ENCODE measurements around the gene METTL23.
"Not testable (repeated sequence)": the region's sequence is repeated elsewhere in the genome, so short reads cannot be mapped to it uniquely, and the experiment has no call there.

METTL23 gene

GRCh38 chr17:76714336-76714735 lies 12.3 kb upstream of the METTL23 start:
- DNase-seq (ENCODE audit: low read depth): no peak

DNA sequence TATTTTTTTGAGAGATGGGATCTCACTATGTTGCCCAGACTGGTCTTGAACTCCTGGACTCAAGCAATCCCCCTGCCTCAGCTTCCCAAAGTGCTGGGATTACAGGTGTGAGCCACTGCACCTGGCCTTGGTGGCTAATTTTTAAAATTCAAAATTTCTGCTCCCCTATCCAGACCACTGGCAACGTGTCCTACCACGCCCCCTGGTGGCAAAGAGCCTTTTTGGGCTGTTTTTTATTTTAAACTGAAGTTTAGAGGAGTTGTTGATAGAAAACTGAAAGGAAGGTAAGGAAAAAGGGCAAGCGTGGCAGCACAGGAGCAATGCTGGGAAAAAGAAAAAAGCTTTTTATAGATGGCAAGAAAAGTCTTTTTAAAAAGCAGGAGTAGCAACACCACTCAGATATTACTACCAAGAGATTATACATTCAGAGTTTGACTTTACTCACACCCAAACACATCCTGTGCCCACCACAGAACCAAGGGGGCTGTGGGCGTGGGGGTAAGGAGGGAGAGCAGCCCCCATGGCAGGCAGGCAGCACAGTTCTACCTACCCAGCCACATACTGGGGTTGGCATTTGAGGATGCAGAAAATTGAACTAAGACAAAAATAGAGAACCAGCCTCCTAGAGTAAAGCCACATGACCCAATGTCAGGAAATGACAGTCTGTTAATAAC lies 11.7 kb upstream of the METTL23 start:
- DNase-seq (ENCODE audit: low read depth): no peak

DNA sequence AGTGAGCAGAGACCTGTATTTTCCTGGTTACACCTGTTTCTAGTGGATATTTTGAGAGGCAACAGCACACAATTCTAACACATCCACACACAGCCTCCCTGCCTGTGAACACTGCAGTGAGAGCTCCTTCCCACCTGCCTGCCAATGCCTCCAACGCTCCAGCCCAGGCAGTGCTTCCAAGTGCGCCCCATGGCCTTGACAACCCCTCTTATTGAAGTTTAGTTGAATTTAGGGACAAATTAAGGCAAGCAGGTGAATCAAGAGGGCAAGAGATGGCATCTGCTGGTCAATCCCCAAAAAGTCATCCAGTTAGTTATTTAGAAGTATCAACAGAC lies 11.2 kb upstream of the METTL23 start:
- no peak for DNase-seq (ENCODE audit: low read depth)

DNA sequence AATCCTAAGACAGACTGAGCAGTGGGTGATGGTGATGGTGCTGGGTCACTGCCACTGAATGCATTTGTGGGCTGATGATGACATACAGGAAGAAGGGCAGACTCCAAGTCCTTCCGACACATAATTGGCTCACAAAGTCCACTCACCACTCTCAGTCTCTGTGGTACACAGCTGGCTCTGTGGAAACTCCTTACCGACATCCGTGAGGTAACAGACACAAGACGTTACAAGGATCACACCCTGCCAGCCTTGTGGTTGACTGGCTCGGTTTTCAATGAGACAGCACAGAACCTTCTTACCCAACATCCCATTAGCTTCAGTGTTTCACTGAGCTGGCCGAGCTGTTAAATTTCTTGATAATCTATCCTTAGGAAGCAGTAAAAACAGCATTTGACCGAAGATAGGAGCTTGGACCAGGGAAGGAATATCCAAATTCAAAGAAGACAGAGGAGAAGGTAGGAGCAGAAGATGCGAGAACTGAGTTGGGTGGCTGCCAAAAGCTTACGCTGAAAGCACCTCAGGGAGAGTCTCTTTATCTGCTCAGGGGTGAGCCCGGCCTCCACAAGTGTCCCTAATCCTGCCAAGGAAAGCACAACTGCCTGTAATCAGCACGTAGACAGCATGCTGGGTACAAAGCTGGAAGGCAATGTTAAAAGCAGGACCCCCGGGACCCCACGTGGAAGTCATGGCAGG lies 10.3 kb upstream of the METTL23 start:
- DNase-seq (ENCODE audit: low read depth): peak; percentile 99

- DNase-seq (ENCODE audit: low read depth): peak; percentile 76
These were observed 9.8 kb upstream of the METTL23 start for GRCh38 chr17:76716839-76717215.

DNA sequence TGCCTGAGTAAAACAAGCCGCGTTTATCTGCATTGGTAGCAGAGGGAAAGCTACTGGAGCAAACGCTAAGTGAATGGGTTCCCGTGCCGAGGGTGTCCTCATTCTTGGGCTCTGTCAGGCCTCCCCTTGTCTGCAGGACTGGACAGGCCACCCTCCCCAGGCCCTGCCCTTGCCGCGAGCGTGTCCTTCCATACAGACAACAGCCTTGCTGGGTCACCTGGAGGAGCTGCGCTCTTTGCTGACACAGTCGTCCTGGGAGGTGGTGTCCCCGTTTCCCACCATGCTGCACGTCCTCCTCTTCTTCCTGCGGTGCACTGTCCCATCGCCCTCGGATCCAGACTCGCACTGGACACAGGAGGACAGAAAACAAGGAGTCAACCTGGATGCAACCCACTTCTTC lies 8.1 kb upstream of the METTL23 start:
- DNase-seq (ENCODE audit: low read depth): no peak

DNA sequence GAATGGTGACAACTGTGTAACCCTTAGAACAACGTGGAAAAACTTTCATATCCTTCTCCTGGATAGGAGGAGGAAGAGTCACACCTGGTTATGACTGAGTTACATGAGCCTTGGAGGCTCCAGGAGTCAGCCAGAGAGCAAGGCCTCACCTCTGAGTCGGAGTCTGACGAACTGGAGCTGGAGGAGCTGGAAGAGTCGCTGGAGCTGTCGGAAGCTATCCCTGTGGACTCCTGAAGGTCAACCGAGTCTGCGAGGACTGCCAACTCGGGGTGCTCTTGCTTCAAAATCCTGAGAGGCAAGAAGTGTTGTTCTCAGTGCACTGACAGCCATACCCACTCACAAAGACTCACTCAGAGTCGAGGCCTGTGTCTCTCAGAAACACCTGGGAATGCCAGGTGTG lies 6.4 kb upstream of the METTL23 start:
- DNase-seq (ENCODE audit: low read depth): no peak

DNA sequence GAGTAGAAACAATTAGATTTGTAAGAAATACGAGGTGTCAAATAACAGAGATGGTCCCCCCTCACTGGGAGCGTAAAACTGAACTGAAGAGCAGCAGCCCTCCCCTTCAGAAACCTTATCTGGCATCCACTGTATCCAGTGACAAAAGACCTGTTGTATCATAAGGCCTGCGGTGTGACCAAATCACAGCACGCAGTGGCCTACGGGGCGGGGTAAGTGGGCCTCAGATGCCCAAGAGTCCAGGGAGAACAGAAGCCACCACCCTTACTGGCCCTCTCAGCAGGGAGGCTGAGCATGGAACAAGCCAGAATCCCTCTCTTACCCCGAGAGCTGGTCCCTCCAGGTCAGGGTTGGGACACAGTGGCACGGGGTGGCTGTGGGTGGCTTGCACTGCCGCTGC lies 5.7 kb upstream of the METTL23 start:
- DNase-seq (ENCODE audit: low read depth): no peak

DNA sequence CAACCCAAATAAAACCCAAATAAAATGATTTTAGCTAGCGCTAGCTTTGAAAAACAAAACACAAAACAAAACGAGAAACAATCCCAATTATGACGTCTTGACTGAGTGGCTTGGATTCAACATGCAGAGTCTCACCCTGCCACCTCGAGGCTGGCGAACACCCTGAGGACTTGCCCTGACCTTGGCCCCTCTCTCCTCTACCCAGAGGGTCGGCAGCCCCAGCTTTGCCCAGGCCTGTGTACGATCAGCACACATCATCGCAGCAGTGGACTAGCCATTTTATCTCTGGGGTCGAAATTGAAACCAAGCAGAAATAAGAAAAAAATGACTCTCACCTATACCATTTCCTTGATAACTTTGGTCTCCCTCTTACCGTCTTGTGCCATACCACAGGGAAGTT lies 5.2 kb upstream of the METTL23 start:
- DNase-seq (ENCODE audit: low read depth): no peak

DNA sequence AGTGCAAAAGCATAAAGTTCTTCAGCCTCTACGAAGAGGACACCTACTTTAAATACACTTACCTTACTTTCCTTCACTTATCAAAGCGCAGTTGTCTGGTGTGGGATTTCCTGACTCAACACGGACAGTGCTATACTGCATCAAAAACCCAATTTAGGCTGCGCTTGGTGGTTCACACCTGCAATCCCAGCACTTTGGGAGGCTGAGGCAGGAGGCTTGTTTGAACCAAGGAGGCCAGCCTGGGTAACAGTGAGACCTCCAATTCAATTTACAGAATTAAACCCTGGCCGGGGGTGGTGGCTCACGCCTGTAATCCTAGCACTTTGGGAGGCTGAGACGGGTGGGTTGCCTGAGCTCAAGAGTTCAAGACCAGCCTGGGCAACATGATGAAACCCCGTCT lies 4.4 kb upstream of the METTL23 start:
- DNase-seq (ENCODE audit: low read depth): no peak

DNA sequence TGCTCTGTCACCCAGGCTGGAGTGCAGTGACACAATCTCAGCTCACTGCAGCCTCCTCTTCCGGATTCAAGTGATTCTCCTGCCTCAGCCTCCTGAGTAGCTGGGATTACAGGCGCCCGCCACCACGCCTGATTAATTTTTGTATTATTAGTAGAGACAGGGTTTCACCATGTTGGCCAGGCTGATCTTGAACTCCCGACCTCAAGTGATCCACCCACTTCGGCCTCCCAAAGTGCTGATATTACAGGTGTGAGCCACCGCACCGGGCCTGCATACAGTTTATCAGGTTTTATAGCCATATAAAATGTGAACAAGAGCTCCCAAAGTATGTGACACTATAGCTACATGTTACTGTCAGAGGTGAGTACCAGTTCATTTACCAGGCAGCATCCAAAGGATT lies 3.7 kb upstream of the METTL23 start:
- not testable (repeated sequence) for DNase-seq (ENCODE audit: low read depth)

DNA sequence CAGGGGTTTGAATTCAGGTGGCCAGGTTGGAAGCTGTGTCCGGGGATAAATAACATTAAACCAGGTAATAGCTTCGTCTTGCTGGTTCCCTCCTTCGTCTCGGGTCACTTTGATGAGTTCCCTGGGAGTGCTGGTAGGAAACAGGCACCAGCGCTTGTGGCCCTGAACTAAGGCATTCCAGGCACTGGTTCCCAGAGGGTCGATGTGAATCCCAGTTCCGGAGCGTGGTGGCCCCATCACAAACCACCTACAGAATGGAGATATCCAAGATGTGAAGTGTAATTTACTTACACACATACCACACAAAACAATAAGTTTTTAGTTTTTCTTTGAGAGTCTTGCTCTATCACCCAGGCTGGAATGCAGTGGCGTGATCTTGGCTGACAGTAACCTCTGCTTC lies 2.8 kb upstream of the METTL23 start:
- DNase-seq (ENCODE audit: low read depth): no peak

DNA sequence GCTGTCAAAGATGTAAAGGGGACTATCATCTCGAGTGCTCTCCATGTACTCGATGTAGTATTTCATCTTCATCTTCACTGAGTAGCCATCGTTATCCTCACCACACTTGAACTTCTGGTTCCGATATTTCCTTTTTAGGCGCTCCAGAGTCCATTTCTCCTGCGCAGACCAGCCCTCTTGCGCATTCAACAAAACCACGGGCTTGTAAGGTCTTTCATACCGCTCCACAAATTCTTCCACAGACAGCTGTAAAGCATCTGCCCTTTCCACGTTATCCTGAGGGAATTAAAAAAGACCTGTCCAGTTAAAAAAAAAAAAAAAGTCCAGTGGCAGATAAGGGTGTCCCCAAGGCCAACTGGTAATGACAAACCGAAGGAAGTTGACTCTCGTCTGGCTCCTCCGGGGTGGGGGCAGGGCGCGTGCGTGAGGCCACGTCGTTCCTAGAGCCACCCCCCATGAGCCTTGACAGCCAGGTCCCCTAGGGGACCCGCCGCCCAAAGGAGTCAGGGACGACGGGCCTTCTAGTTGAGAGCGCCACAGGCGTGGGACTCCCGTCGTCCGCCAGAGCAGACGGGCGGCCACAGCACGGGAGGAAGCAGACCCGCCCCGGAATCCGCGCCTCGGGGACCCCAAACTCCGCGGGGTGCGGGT lies 934 bp upstream of the METTL23 start:
- no peak for DNase-seq (ENCODE audit: low read depth)

- peak; percentile 94 for DNase-seq (ENCODE audit: low read depth)
These were observed 336 bp upstream of the METTL23 start, which contains the start of gene JMJD6 for GRCh38 chr17:76726231-76726775. Gene JMJD6, minus strand, starts transcription at chr17:76726606. Its CDS starts 131 bp downstream, at chr17:76726475.

DNA sequence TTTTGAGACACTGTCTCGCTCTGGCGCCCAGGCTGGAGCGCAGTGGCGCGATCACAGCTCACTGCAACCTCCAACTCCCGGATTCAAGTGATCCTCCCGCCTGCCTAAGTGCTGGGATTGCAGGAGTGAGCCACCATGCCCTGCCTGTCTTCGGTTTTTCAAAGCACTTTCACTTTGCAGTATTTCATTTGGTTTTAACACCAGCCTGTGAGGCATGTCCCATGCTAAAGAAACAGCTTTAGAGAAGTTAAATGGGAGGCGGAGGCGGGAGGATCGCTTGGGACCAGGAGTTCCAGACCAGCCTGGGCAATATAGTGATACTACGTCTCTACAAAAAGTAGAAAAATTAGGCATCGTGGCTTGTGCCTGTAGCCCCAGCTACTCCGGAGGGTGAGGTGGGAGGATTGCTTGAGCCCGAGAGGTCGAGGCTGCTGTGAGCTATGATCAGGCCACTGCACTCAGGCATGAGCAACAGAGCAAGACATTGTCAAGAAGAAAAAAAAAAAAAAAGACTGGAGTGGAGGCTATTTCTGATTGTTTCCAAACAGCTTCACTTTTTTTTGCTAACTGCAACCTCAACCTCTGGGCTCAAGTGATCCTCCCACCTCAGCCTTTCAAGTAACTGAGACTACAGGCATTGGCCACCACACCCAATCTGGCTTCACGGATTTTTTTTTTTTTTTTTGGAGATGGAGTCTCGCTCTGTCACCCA lies 1.3 kb downstream of the METTL23 start:
- no peak for DNase-seq (ENCODE audit: low read depth)

GRCh38 chr17:76731800-76732733 lies 5.4 kb downstream of the METTL23 start:
- DNase-seq (ENCODE audit: low read depth): not testable (repeated sequence)

- DNase-seq (ENCODE audit: low read depth): no peak
These were observed 6.3 kb downstream of the METTL23 start for GRCh38 chr17:76732734-76733617.

- DNase-seq (ENCODE audit: low read depth): no peak
These were observed 6.9 kb downstream of the METTL23 start for GRCh38 chr17:76733618-76733957.

DNA sequence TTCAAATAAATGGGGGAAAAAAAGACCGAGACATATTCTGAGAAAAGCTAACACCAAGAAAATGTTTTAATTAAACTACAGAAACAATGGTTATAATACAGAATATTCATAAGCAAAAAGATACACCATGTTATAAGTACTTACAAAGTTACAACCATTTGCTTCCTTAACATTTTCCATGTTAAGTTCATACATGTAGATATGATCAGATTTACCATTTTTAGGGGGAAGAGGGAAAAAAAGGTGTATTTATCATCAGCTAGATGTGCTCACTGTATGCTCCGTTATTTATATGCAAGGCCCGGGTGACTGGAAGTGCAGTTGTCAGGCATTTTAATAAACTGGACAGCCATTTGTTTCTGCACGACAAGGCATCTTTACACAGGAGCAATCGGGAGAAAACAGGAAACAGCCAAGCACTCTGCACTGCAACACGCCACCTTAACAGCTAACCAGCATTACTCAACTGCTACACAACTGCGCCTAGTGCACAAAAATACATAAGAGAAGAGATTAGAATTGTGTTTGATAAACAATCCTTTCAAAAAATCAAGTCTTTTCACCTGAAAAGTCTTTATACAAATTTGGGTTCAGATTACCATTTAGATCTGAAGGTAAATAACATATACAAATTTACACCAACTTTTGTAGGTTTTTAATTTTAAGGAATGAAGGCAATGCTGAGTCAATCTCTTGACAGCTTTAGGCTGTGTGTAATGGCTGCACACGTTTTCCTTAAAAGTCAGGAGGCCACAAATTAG lies 7.6 kb downstream of the METTL23 start:
- no peak for DNase-seq (ENCODE audit: low read depth)

GRCh38 chr17:76735006-76735405 lies 8.4 kb downstream of the METTL23 start:
- no peak for DNase-seq (ENCODE audit: low read depth)

All from stromal cell of bone marrow (primary cell).